Measurements from ENCODE around the gene SMAD1. TPM values are rescaled to one million over a fixed set of nuclear protein-coding genes. Genes with fewer than 3 reads are reported as not detected.

Gene SMAD1
- total RNA-seq (11.8 and 13.0 TPM in 2 replicates), polyA plus RNA-seq (25.1 and 35.3 TPM in 2 replicates), polyA minus RNA-seq (ENCODE audit: low replicate concordance) (8.4 and 12.3 TPM in 2 replicates)
- polyA plus RNA-seq (2012): 9.7 and 13.0 TPM in 2 replicates

- Histone ChIP-seq H3K4me2 (ENCODE audit: extremely low read depth, insufficient read depth, low read length) (peak within 1 kb of the TSS; percentile 94), H3K79me2 (ENCODE audit: control insufficient read depth, insufficient read depth, low read length) (peaks cover 9% of the 10 kb centered on the region), H3K27ac (ENCODE audit: insufficient read depth, low read length) (peak within 1 kb of the TSS; percentile 87), H3K27me3 (ENCODE audit: control insufficient read depth, insufficient read depth, low read length) (no peaks in the 10 kb centered on the region), H3K9me3 (ENCODE audit: control insufficient read depth, insufficient read depth, low read depth, low read length) (no peaks in the 10 kb centered on the region), H3K4me3 (replicated peaks in 1 of 4; ENCODE audit: control extremely low read depth in 1 of 4, insufficient read depth in 1 of 4, low read depth in 3 of 4, low read length in 4 of 4) (peak within 1 kb of the TSS; percentile 72 to 86 (median 78)), H2AFZ (ENCODE audit: low read length) (peak within 1 kb of the TSS; percentile 88), H3K36me3 (ENCODE audit: control insufficient read depth, insufficient read depth, low read length) (no peaks in the 10 kb centered on the region), H3K4me1 (ENCODE audit: control insufficient read depth, extremely low read depth, insufficient read depth, low read length) (no peaks in the 10 kb centered on the region), H3K9ac (ENCODE audit: insufficient read depth, low read length) (peak within 1 kb of the TSS; percentile 88), H4K20me1 (ENCODE audit: control insufficient read depth, extremely low read depth, insufficient read depth, low read length) (no peaks in the 10 kb centered on the region)
- TF ChIP-seq CTCF (conservative IDR thresholded peaks at IDR 0.05 in 1 of 2, IDR thresholded peaks at IDR 0.05 in 1 of 2; ENCODE audit: low read depth in 1 of 2, low read length in 2 of 2) (no peak), EZH2 (IDR thresholded peaks at IDR 0.05; ENCODE audit: low read length, missing control alignments) (no peak)
- peak; percentile 85 to 86 for DNase-seq (ENCODE audit: low read depth in 2 of 2)
Measured at GRCh38 chr4:145481164-145481941, at the start of gene SMAD1. SMAD1 (plus strand) TSS chr4:145481853; CDS start chr4:145514614, 32,761 bp downstream.

GRCh38 chr4:145433684-145434083, 48.0 kb upstream of the SMAD1 start:
- no peaks in the 10 kb centered on the region for H3K27me3 ChIP-seq (ENCODE audit: control insufficient read depth, insufficient read depth, low read length)
- H3K4me3 ChIP-seq (replicated peaks in 1 of 4; ENCODE audit: control extremely low read depth in 1 of 4, insufficient read depth in 1 of 4, low read depth in 3 of 4, low read length in 4 of 4): no peak overlapping the region
- H3K4me2 ChIP-seq (ENCODE audit: extremely low read depth, insufficient read depth, low read length): no peak overlapping the region
- DNase-seq (ENCODE audit: low read depth in 2 of 2): no peak
- H3K4me1 ChIP-seq (ENCODE audit: control insufficient read depth, extremely low read depth, insufficient read depth, low read length): no peaks in the 10 kb centered on the region
- H3K36me3 ChIP-seq (ENCODE audit: control insufficient read depth, insufficient read depth, low read length): no peaks in the 10 kb centered on the region
- no peaks in the 10 kb centered on the region for H4K20me1 ChIP-seq (ENCODE audit: control insufficient read depth, extremely low read depth, insufficient read depth, low read length)
- H3K79me2 ChIP-seq (ENCODE audit: control insufficient read depth, insufficient read depth, low read length): no peaks in the 10 kb centered on the region
- no peak overlapping the region for H3K9ac ChIP-seq (ENCODE audit: insufficient read depth, low read length)
- no peak overlapping the region for H3K27ac ChIP-seq (ENCODE audit: insufficient read depth, low read length)
- no peaks in the 10 kb centered on the region for H3K9me3 ChIP-seq (ENCODE audit: control insufficient read depth, insufficient read depth, low read depth, low read length)
- no peak overlapping the region for H2AFZ ChIP-seq (ENCODE audit: low read length)
- TF ChIP-seq CTCF (conservative IDR thresholded peaks at IDR 0.05 in 1 of 2, IDR thresholded peaks at IDR 0.05 in 1 of 2; ENCODE audit: low read depth in 1 of 2, low read length in 2 of 2): no peak
- no peak for TF ChIP-seq EZH2 (IDR thresholded peaks at IDR 0.05; ENCODE audit: low read length, missing control alignments)

GRCh38 chr4:145435646-145436045, 46.0 kb upstream of the SMAD1 start:
- no peak overlapping the region for H3K4me2 ChIP-seq (ENCODE audit: extremely low read depth, insufficient read depth, low read length)

More at GRCh38 chr4:145435646-145436045, 46.0 kb upstream of the SMAD1 start:
- Histone ChIP-seq H3K27me3 (ENCODE audit: control insufficient read depth, insufficient read depth, low read length) (no peaks in the 10 kb centered on the region), H4K20me1 (ENCODE audit: control insufficient read depth, extremely low read depth, insufficient read depth, low read length) (no peaks in the 10 kb centered on the region), H3K4me1 (ENCODE audit: control insufficient read depth, extremely low read depth, insufficient read depth, low read length) (no peaks in the 10 kb centered on the region), H2AFZ (ENCODE audit: low read length) (no peak overlapping the region), H3K4me3 (replicated peaks in 1 of 4; ENCODE audit: control extremely low read depth in 1 of 4, insufficient read depth in 1 of 4, low read depth in 3 of 4, low read length in 4 of 4) (no peak overlapping the region), H3K36me3 (ENCODE audit: control insufficient read depth, insufficient read depth, low read length) (no peaks in the 10 kb centered on the region), H3K9ac (ENCODE audit: insufficient read depth, low read length) (no peak overlapping the region), H3K27ac (ENCODE audit: insufficient read depth, low read length) (no peak overlapping the region), H3K79me2 (ENCODE audit: control insufficient read depth, insufficient read depth, low read length) (no peaks in the 10 kb centered on the region), H3K9me3 (ENCODE audit: control insufficient read depth, insufficient read depth, low read depth, low read length) (no peaks in the 10 kb centered on the region)
- DNase-seq (ENCODE audit: low read depth in 2 of 2): no peak
- TF ChIP-seq EZH2 (IDR thresholded peaks at IDR 0.05; ENCODE audit: low read length, missing control alignments) (no peak), CTCF (conservative IDR thresholded peaks at IDR 0.05 in 1 of 2, IDR thresholded peaks at IDR 0.05 in 1 of 2; ENCODE audit: low read depth in 1 of 2, low read length in 2 of 2) (no peak)
